Nephron (organoid): ENCODE results near the gene PPT2.

Experiments used
- H3K27ac Mint-ChIP-seq, 3 experiments: 2 replicates each; pipeline ENCODE4 v1.8.0; 2020; ENCODE audit warnings: mixed read lengths in 3 of 3, mild to moderate bottlenecking in 2 of 3, moderate library complexity in 1 of 3
- H3K27me3 Mint-ChIP-seq: 2 replicates; pipeline ENCODE4 v1.8.0; 2021; ENCODE audit warnings: low read depth, mild to moderate bottlenecking, moderate library complexity, mixed read lengths
- H3K36me3 Mint-ChIP-seq: 2 replicates; pipeline ENCODE4 v1.8.0; 2020; ENCODE audit warnings: low read depth, mixed read lengths
- H3K4me1 Mint-ChIP-seq: 2 replicates; pipeline ENCODE4 v1.8.0; 2020; ENCODE audit warnings: mixed read lengths
- H3K4me3 Mint-ChIP-seq, 3 experiments: 2 replicates each; pipeline ENCODE4 v1.8.0; 2020; ENCODE audit warnings: mild to moderate bottlenecking in 3 of 3, mixed read lengths in 3 of 3, moderate library complexity in 2 of 3
- H3K9me3 Mint-ChIP-seq: 2 replicates; pipeline ENCODE4 v1.8.0; 2020; ENCODE audit warnings: mixed read lengths
- TF ChIP-seq, protein P1 (sequence below), 3 experiments: fragments of 200-600 bp; sonication (generic); IDR thresholded peaks; one replicate each; pipeline ENCODE4 v1.5.0; 2021; ENCODE audit warnings: antibody characterized with exemption in 3 of 3; ENCODE audit not compliant: unreplicated experiment in 3 of 3

Gene PPT2

GRCh38 chr6:32151181-32151862 is 2.6 kb upstream of the PPT2 start:
- peak overlapping the region; percentile 71 to 91 (median 76) for H3K27ac Mint-ChIP-seq
- TF ChIP-seq, protein P1, sequence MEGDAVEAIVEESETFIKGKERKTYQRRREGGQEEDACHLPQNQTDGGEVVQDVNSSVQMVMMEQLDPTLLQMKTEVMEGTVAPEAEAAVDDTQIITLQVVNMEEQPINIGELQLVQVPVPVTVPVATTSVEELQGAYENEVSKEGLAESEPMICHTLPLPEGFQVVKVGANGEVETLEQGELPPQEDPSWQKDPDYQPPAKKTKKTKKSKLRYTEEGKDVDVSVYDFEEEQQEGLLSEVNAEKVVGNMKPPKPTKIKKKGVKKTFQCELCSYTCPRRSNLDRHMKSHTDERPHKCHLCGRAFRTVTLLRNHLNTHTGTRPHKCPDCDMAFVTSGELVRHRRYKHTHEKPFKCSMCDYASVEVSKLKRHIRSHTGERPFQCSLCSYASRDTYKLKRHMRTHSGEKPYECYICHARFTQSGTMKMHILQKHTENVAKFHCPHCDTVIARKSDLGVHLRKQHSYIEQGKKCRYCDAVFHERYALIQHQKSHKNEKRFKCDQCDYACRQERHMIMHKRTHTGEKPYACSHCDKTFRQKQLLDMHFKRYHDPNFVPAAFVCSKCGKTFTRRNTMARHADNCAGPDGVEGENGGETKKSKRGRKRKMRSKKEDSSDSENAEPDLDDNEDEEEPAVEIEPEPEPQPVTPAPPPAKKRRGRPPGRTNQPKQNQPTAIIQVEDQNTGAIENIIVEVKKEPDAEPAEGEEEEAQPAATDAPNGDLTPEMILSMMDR (IDR thresholded peaks at IDR 0.05; ENCODE audit: unreplicated experiment in 3 of 3) = no peak
- H3K36me3 Mint-ChIP-seq = peaks cover 12% of the 10 kb centered on the region
- peaks cover 57% of the 10 kb centered on the region for H3K4me1 Mint-ChIP-seq
- H3K4me3 Mint-ChIP-seq = peak overlapping the region; percentile 98
- peaks cover 14% of the 10 kb centered on the region for H3K27me3 Mint-ChIP-seq
- H3K9me3 Mint-ChIP-seq = no peaks in the 10 kb centered on the region

GRCh38 chr6:32151863-32152768 is 1.8 kb upstream of the PPT2 start, which contains the start of gene PRRT1:
TSS of gene PRRT1 (minus strand) at chr6:32151939. CDS start at chr6:32151827, 112 bp downstream.
- no peaks in the 10 kb centered on the region for H3K9me3 Mint-ChIP-seq
- peak within 1 kb of the TSS; percentile 93 to 98 (median 98) for H3K27ac Mint-ChIP-seq
- peaks cover 52% of the 10 kb centered on the region for H3K4me1 Mint-ChIP-seq
- TF ChIP-seq, protein P1 (IDR thresholded peaks at IDR 0.05; ENCODE audit: unreplicated experiment in 3 of 3) = no peak
- peaks cover 14% of the 10 kb centered on the region for H3K27me3 Mint-ChIP-seq
- H3K36me3 Mint-ChIP-seq = peaks cover 12% of the 10 kb centered on the region
- H3K4me3 Mint-ChIP-seq = peak within 1 kb of the TSS; percentile 98

DNA sequence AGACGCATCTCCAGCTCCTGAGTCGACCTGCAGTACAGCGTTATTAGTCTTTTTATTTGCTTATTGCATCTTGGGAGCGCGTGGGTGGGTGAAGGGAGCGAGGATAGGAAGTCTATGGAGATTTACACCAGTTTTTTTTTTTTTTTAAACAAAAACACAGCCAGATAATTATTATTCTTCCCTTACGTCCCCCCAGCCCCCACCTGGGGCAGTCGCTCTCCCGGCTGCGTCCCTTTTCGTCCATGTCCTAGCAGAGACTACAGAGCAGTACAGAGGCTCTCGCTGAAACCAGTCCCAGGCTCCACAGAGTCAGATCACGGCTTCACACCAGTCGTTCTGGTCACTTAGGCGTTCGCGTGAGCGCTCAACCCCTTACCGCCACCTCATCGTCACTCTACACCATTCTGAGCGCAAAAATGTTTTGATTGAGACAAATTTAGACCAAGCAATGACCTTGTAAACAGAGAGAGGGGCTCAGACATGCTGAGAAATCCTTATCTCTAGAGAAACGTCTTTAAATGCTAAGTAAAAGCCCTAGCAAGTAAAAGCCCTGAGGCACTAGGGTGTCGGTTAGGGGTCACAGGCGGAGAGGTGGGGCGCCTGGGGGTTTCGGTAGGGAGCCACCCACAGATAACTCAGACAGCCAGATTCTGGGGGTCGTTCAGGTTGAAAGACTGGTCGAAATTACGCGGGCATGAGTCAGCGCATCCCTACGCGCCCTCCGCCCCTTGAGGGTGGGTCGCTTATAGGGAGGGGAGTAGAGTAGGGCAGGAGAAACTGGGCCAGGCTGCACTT is 975 bp upstream of the PPT2 start:
- Mint-ChIP-seq H3K9me3 (no peaks in the 10 kb centered on the region), H3K27ac (peak overlapping the region; percentile 93 to 98 (median 98)), H3K4me3 (peak overlapping the region; percentile 98), H3K36me3 (peaks cover 20% of the 10 kb centered on the region), H3K27me3 (peaks cover 14% of the 10 kb centered on the region), H3K4me1 (peaks cover 52% of the 10 kb centered on the region)
- TF ChIP-seq, protein P1 (IDR thresholded peaks at IDR 0.05; ENCODE audit: unreplicated experiment in 3 of 3) = no peak

GRCh38 chr6:32154514-32155161 is 697 bp downstream of the PPT2 start:
- no peaks in the 10 kb centered on the region for H3K9me3 Mint-ChIP-seq
- TF ChIP-seq, protein P1 (IDR thresholded peaks at IDR 0.05; ENCODE audit: unreplicated experiment in 3 of 3) = peak; percentile 53 to 60 (median 56)
- peaks cover 14% of the 10 kb centered on the region for H3K27me3 Mint-ChIP-seq
- H3K27ac Mint-ChIP-seq = peak overlapping the region; percentile 93 to 98 (median 98)
- H3K4me1 Mint-ChIP-seq = peaks cover 52% of the 10 kb centered on the region
- peaks cover 29% of the 10 kb centered on the region for H3K36me3 Mint-ChIP-seq
- H3K4me3 Mint-ChIP-seq = peak overlapping the region; percentile 98

GRCh38 chr6:32156891-32157290 is 3.0 kb downstream of the PPT2 start:
- Mint-ChIP-seq H3K4me1 (peaks cover 35% of the 10 kb centered on the region), H3K9me3 (no peaks in the 10 kb centered on the region), H3K27me3 (peaks cover 4% of the 10 kb centered on the region), H3K36me3 (peaks cover 33% of the 10 kb centered on the region), H3K4me3 (no peak overlapping the region), H3K27ac (no peak overlapping the region)
- TF ChIP-seq, protein P1 (IDR thresholded peaks at IDR 0.05; ENCODE audit: unreplicated experiment in 3 of 3) = no peak
